Smooth muscle cell (in vitro differentiated cells): Measurements from ENCODE around the gene NID2. TPM values are rescaled to one million over a fixed set of nuclear protein-coding genes. Genes with fewer than 3 reads are reported as not detected.

Experiments
- DNase-seq: peaks from one replicate; lab custom pipeline; 2025; ENCODE audit not compliant: unreplicated experiment; lab: John Stamatoyannopoulos, UW
- H2AFZ ChIP-seq: fragments of 200-600 bp; sonication (generic); 2 replicates; pipeline ENCODE4 v1.6.0; 2016; ENCODE audit warnings: antibody characterized with exemption, low read depth, mild to moderate bottlenecking
- H3F3A ChIP-seq: fragments of 200-600 bp; sonication (generic); 2 replicates; pipeline ENCODE4 v1.6.0; 2017; ENCODE audit warnings: antibody characterized with exemption, low read depth
- H3K27ac ChIP-seq: fragments of 200-600 bp; sonication (generic); 2 replicates; pipeline ENCODE4 v1.5.1; 2016; ENCODE audit warnings: low read depth, mild to moderate bottlenecking
- H3K27me3 ChIP-seq: fragments of 200-600 bp; sonication (generic); 2 replicates; pipeline ENCODE4 v1.6.1; 2016; ENCODE audit warnings: low read depth, mild to moderate bottlenecking
- H3K36me3 ChIP-seq: fragments of 200-600 bp; sonication (generic); 2 replicates; pipeline ENCODE4 v1.5.1; 2016; ENCODE audit warnings: low read depth
- H3K4me1 ChIP-seq: fragments of 200-600 bp; sonication (generic); 2 replicates; pipeline ENCODE4 v1.5.1; 2016; ENCODE audit warnings: low read depth
- H3K4me2 ChIP-seq: fragments of 200-600 bp; sonication (generic); 2 replicates; pipeline ENCODE4 v1.6.0; 2016; ENCODE audit warnings: mild to moderate bottlenecking
- H3K4me3 ChIP-seq: fragments of 200-600 bp; sonication (generic); 2 replicates; pipeline ENCODE4 v1.5.1; 2016; ENCODE audit warnings: mild to moderate bottlenecking
- H3K79me2 ChIP-seq: fragments of 200-600 bp; sonication (generic); 2 replicates; pipeline ENCODE4 v1.6.0; 2016; ENCODE audit warnings: low read depth, mild to moderate bottlenecking
- H3K9ac ChIP-seq: fragments of 200-600 bp; sonication (generic); 2 replicates; pipeline ENCODE4 v1.6.0; 2016; ENCODE audit warnings: low read depth
- H3K9me3 ChIP-seq: fragments of 200-600 bp; sonication (generic); replicated peaks from 2 replicates; pipeline ENCODE4 v1.5.1; 2016; ENCODE audit warnings: low read depth
- H4K20me1 ChIP-seq: fragments of 200-600 bp; sonication (generic); 2 replicates; pipeline ENCODE4 v1.6.0; 2016; ENCODE audit warnings: low read depth
- CTCF ChIP-seq: fragments of 200-600 bp; sonication (generic); IDR thresholded peaks from 2 replicates; pipeline ENCODE4 v1.5.1; 2017; ENCODE audit warnings: borderline replicate concordance, mild to moderate bottlenecking, antibody characterized with exemption; ENCODE audit not compliant: insufficient read depth, poor library complexity, severe bottlenecking
- WGBS: methylation state at CpG from one replicate; pipeline ENCODE4 v1.1.7; 2016; ENCODE audit warnings: low lambda C conversion rate; 5-methylcytosine and 5-hydroxymethylcytosine counted together
- polyA plus RNA-seq: library from polyadenylated mRNA; unstranded; fragments of >200 nt; fragmentation: Nextera tagmentation; extraction: Ambion mirVana; gene quantifications from 2 replicates; pipeline ENCODE4 v1.2.1, GENCODE V29; 2016
- total RNA-seq: library from RNA; depleted of rRNA; stranded (reverse); fragments of >200 nt; gene quantifications from 2 replicates; pipeline ENCODE4 v1.2.3, GENCODE V29; 2014

NID2 gene
- total and polyA plus RNA-seq, 2 experiments from 2014 or later = 196 to 229 TPM

DNA sequence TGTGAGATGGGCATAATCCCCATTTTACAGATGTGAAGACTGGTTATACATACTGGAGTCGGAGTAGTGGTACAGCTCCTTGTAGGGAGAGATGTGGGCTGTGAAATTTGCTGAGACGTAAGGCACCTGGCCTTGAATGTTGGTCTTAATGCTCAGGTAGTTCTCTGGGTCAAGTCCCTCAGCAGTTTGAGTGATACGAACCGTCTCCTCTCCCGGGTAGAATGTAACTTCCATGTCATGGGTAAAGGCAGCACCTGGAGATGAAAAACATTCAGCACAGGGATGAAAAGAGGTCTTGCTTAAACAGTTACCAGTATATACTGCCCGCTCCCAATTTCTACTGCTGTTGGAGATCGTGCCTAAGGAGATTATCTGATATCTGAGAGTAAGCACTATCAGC, 28.3 kb downstream of the NID2 start:
- peaks cover 22% of the 10 kb centered on the region for H3K79me2 ChIP-seq
- TF ChIP-seq CTCF = no peak
- no peak overlapping the region for H3K4me3 ChIP-seq
- H3K9me3 ChIP-seq = no peaks in the 10 kb centered on the region
- H3K27me3 ChIP-seq = no peaks in the 10 kb centered on the region
- H4K20me1 ChIP-seq = peaks cover 6% of the 10 kb centered on the region
- no peaks in the 10 kb centered on the region for H3F3A ChIP-seq
- H3K4me2 ChIP-seq = no peak overlapping the region
- H3K9ac ChIP-seq = no peak overlapping the region
- H3K36me3 ChIP-seq = peaks cover 44% of the 10 kb centered on the region
- H3K27ac ChIP-seq = no peak overlapping the region
- H3K4me1 ChIP-seq = peaks cover under 1% of the 10 kb centered on the region
- H2AFZ ChIP-seq = no peak overlapping the region
- 97% methylated on average over 7 of the region's 7 CpGs for WGBS
- no peak for DNase-seq

DNA sequence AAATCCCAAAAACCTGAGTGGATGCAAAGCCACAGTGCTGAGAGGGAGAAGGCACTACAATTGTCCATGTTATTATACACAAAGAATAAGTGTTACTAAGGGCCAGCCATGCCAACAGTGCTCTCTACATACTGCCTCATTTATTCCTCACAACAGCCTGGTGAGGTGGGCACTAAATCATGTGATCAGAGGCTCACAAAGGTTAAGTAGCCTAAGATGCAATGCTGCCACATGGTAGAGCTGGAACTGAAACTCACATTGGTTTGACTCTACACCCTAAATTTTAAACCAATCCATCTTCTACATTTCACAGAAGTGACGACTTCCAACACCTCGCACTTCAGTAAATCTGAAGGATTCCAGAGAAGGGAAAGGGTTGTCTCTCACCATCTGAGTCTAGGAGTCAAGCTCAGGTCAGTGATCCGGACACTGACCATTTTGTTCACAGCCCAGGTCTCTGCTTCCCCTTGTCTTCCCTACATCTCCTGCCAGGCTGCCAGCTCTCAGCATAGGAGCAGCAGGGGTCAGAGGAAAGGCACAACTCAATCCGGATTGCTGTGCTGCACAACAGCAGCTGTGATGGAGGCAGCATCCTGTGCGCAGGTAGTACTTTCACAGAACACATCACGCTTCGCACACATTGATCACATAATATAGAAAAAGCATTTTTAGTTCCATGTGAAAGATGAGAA, 29.6 kb downstream of the NID2 start:
- no peaks in the 10 kb centered on the region for H3K4me1 ChIP-seq
- no peak for DNase-seq
- no peaks in the 10 kb centered on the region for H3K9me3 ChIP-seq
- no peak overlapping the region for H3K4me3 ChIP-seq
- H3K9ac ChIP-seq = no peak overlapping the region
- WGBS = 93% methylated on average over 7 of the region's 7 CpGs
- no peaks in the 10 kb centered on the region for H4K20me1 ChIP-seq
- no peak overlapping the region for H3K27ac ChIP-seq
- H3K79me2 ChIP-seq = peaks cover 15% of the 10 kb centered on the region
- no peaks in the 10 kb centered on the region for H3K27me3 ChIP-seq
- H2AFZ ChIP-seq = no peak overlapping the region
- peaks cover 44% of the 10 kb centered on the region for H3K36me3 ChIP-seq
- no peak overlapping the region for H3K4me2 ChIP-seq
- no peak for TF ChIP-seq CTCF
- H3F3A ChIP-seq = peaks cover 4% of the 10 kb centered on the region

DNA sequence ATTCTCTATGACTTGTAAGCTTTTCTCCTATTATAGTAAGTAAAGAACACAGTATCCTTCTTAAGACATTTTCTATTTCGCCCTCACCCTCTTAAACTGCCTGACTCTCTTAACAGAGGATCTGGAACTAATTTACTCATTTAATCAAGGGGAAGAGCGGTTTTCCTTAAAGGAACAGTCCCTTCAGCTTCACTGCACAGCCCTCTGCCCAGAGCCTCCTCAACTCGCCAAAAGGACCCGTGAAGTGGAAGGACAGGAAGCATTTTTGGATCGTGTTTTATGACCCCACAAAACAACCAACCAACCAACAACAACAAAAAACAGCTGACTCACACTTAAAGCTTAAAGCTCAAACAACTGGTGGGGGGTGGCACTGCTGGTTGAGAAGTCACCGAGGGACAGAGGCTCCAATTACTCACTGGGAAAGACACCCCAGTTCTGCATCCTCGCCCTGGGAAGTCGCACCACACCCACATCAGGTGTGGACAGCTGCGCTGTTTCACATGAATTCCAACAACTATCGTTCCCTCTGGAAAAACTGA, 35.7 kb downstream of the NID2 start:
- Histone ChIP-seq H3K27me3 (no peaks in the 10 kb centered on the region), H3F3A (peaks cover 17% of the 10 kb centered on the region), H3K9ac (peak overlapping the region; percentile 78), H3K4me1 (peaks cover 13% of the 10 kb centered on the region), H3K36me3 (peaks cover 23% of the 10 kb centered on the region), H3K4me2 (peak overlapping the region; percentile 69), H3K27ac (peak overlapping the region; percentile 89), H4K20me1 (no peaks in the 10 kb centered on the region), H3K79me2 (no peaks in the 10 kb centered on the region), H3K9me3 (no peaks in the 10 kb centered on the region), H2AFZ (no peak overlapping the region), H3K4me3 (no peak overlapping the region)
- no peak for DNase-seq
- 16% methylated on average over 10 of the region's 10 CpGs for WGBS
- no peak for TF ChIP-seq CTCF
